HepG2 (cell line): ENCODE data around the gene CARMIL1. TPM values are rescaled to one million over a fixed set of nuclear protein-coding genes. Genes with fewer than 3 reads are reported as not detected.

Experiments used
- ATAC-seq: fragments of 200-7000 bp; cut with Tn5 transposase; 3 replicates; pipeline ENCODE4 v1.9.1; 2020; ENCODE audit warnings: mild to moderate bottlenecking, moderate library complexity
- BruUV-seq: library from RNA; stranded (reverse); fragments of 400-500 nt; replicated peaks from 2 replicates; lab custom pipeline; 2021; lab: Mats Ljungman, UMichigan
- CTCF ChIA-PET: fragments of 300-600 bp; formaldehyde crosslinking; extraction: SDS; loops from one replicate; lab custom pipeline; 2021; ENCODE audit warnings: low total read pairs, inconsistent platforms, low intra/inter-chr PET ratio; lab: Yijun Ruan, JAX
- POLR2A ChIA-PET: fragments of 350-600 bp; sonication (Branson Sonifier 250); formaldehyde crosslinking; loops from one replicate; lab custom pipeline; 2020; ENCODE audit warnings: antibody characterized with exemption, inconsistent platforms; lab: Yijun Ruan, JAX
- DNase-seq: peaks from one replicate; pipeline ENCODE4 v3.0.0-alpha.2; 2015; ENCODE audit warnings: low spot score
- FAIRE-seq: peaks from 3 replicates; lab custom pipeline; 2011; peaks lifted over from hg19 to GRCh38; lab: Jason Lieb, UNC
- H2AFZ ChIP-seq: one replicate; pipeline ENCODE4 v1.6.1; 2011; ENCODE audit warnings: low read length, inconsistent platforms
- H3K27ac ChIP-seq: fragments of 300-600 bp; 3 replicates; pipeline ENCODE4 v1.8.0; 2011; ENCODE audit warnings: mixed run types, mild to moderate bottlenecking, mixed read lengths, low read length, inconsistent platforms; ENCODE audit not compliant: insufficient read depth; ENCODE audit errors: extremely low read length
- H3K27me3 ChIP-seq, 2 experiments: fragments of 200-600 bp in 1 of 2; 2 replicates in 1 of 2; 3 replicates in 1 of 2; pipeline versions ENCODE4 v1.6.0 to v1.8.0; 2011; ENCODE audit warnings: low read length in 2 of 2, mild to moderate bottlenecking in 2 of 2, moderate library complexity in 2 of 2, inconsistent platforms in 1 of 2; ENCODE audit not compliant: insufficient read depth in 2 of 2, control insufficient read depth in 1 of 2
- H3K36me3 ChIP-seq, 2 experiments: fragments of 200-600 bp in 1 of 2; replicated peaks in 1 of 2; 2 replicates in 1 of 2; 3 replicates in 1 of 2; pipeline versions ENCODE4 v1.5.1 to v1.8.0; 2011; ENCODE audit warnings: low read length in 2 of 2, inconsistent platforms in 1 of 2; ENCODE audit not compliant: insufficient read depth in 2 of 2, control insufficient read depth in 1 of 2
- H3K4me1 ChIP-seq: 2 replicates; pipeline ENCODE4 v1.5.1; 2012; ENCODE audit warnings: low read length, inconsistent platforms; ENCODE audit not compliant: insufficient read depth
- H3K4me2 ChIP-seq: 2 replicates; pipeline ENCODE4 v1.6.0; 2011; ENCODE audit warnings: low read depth, low read length, inconsistent platforms
- H3K4me3 ChIP-seq, 3 experiments: fragments of 200-600 bp in 1 of 3; sonication (generic), shearing (Covaris generic) in 1 of 3; replicated peaks in 1 of 3; 2 replicates each; pipeline ENCODE4 v1.5.1; 2011 to 2016; ENCODE audit warnings: low read length in 3 of 3, inconsistent platforms in 2 of 3, low read depth in 2 of 3, mild to moderate bottlenecking in 2 of 3, control low read depth in 1 of 3, mixed read lengths in 1 of 3; ENCODE audit not compliant: insufficient read depth in 1 of 3
- H3K79me2 ChIP-seq: one replicate; pipeline ENCODE4 v1.6.1; 2011; ENCODE audit warnings: low read length, inconsistent platforms; ENCODE audit not compliant: insufficient read depth
- H3K9ac ChIP-seq: 2 replicates; pipeline ENCODE4 v1.6.0; 2011; ENCODE audit warnings: mild to moderate bottlenecking, low read depth, low read length, inconsistent platforms; ENCODE audit not compliant: insufficient read depth
- H3K9me3 ChIP-seq: 2 replicates; pipeline ENCODE4 v1.5.1; 2012; ENCODE audit warnings: mild to moderate bottlenecking, low read length
- H4K20me1 ChIP-seq: 2 replicates; pipeline ENCODE4 v1.6.0; 2011; ENCODE audit warnings: inconsistent platforms, mild to moderate bottlenecking, low read length, moderate library complexity; ENCODE audit not compliant: insufficient read depth
- DRAP1 ChIP-seq: IDR thresholded peaks from 2 replicates; pipeline ENCODE4 v1.6.1; 2016; ENCODE audit warnings: missing genetic modification reagents, missing compliant biosample characterization
- EEA1 ChIP-seq: sonication (generic); formaldehyde crosslinking; IDR thresholded peaks from 2 replicates; pipeline ENCODE4 v1.5.1; 2020; ENCODE audit warnings: mild to moderate bottlenecking, missing genetic modification reagents, borderline replicate concordance
- ELF1 ChIP-seq: sonication (generic); formaldehyde crosslinking; IDR thresholded peaks from 2 replicates; pipeline ENCODE4 v1.4.0; 2020; ENCODE audit warnings: missing genetic modification reagents
- FOXK2 ChIP-seq: fragments of 450-650 bp; IDR thresholded peaks from 2 replicates; pipeline ENCODE4 v1.6.1; 2016
- HNF4G ChIP-seq, 2 experiments: sonication (generic) in 1 of 2; formaldehyde crosslinking in 1 of 2; IDR thresholded peaks; 2 replicates each; pipeline versions ENCODE4 v1.4.0 to v1.6.1; 2011 to 2020; ENCODE audit warnings: borderline replicate concordance in 2 of 2, low read depth in 2 of 2, mild to moderate bottlenecking in 2 of 2, low read length in 1 of 2, missing genetic modification reagents in 1 of 2, moderate library complexity in 1 of 2
- HOXA7 ChIP-seq: sonication (generic); formaldehyde crosslinking; IDR thresholded peaks from 2 replicates; pipeline ENCODE4 v1.8.1; 2022; ENCODE audit warnings: mild to moderate bottlenecking, missing genetic modification reagents, moderate library complexity
- IKZF4 ChIP-seq: sonication (generic); formaldehyde crosslinking; IDR thresholded peaks from 2 replicates; pipeline ENCODE4 v1.5.1; 2020; ENCODE audit warnings: borderline replicate concordance, mild to moderate bottlenecking, low read depth, missing genetic modification reagents; ENCODE audit errors: not compliant biosample characterization
- KDM6A ChIP-seq: IDR thresholded peaks from 2 replicates; pipeline ENCODE4 v1.6.1; 2016; ENCODE audit warnings: low read depth
- NR2F6 ChIP-seq, 2 experiments: IDR thresholded peaks; 2 replicates each; pipeline ENCODE4 v1.6.1; 2016; ENCODE audit warnings: antibody characterized with exemption in 1 of 2, mild to moderate bottlenecking in 1 of 2
- ZNF572 ChIP-seq: sonication (generic); formaldehyde crosslinking; IDR thresholded peaks from 2 replicates; pipeline ENCODE4 v1.5.1; 2020; ENCODE audit warnings: mild to moderate bottlenecking, missing genetic modification reagents
- WGBS: methylation state at CpG from one replicate; pipeline ENCODE4 v1.1.6; 2017; ENCODE audit warnings: low lambda C conversion rate; 5-methylcytosine and 5-hydroxymethylcytosine counted together
- in situ Hi-C: cut with HindIII; loops from 2 replicates; pipeline ENCODE4 v1.10.0; 2017; ENCODE audit warnings: low pct_unique_long_range_greater_than_20kb; ENCODE audit not compliant: extremely low pct_ligation_motif_present
- intact Hi-C: fragments of 100-400 bp; cut with micrococcal nuclease; formaldehyde crosslinking; loops from one replicate; pipeline ENCODE4 v1.10.0; 2022; ENCODE audit not compliant: unreplicated experiment
- polyA plus RNA-seq, 8 experiments: library from polyadenylated mRNA; depleted of rRNA in 3 of 8; stranded (reverse) in 7 of 8; unstranded in 1 of 8; fragments of >200 nt; fragmentation: Illumina TruSeq in 4 of 8; extraction: Trizol in 4 of 8; gene quantifications; 2 replicates each; pipeline versions ENCODE4 v1.2.1 to v1.2.3, GENCODE V29; 2011 to 2016; ENCODE audit warnings: low read depth in 4 of 8, missing spikeins in 1 of 8, mixed read lengths in 1 of 8; ENCODE audit not compliant: insufficient read depth in 1 of 8
- total RNA-seq, 5 experiments: library from RNA; depleted of rRNA; stranded (reverse); fragments of >200 nt; fragmentation: Illumina TruSeq; extraction: Trizol; gene quantifications; 2 replicates each; pipeline ENCODE4 v1.2.3, GENCODE V29; 2016; ENCODE audit warnings: low read depth in 1 of 5

The CARMIL1 gene
- total and polyA plus RNA-seq, 2 of the 13 experiments (the other 11 are each of a cell fraction or from before 2014, with no cell fraction given) = 1.8 to 2.6 TPM

- intact Hi-C loops (no loop called here), in situ Hi-C loops (no loop called here)
- H3K79me2 ChIP-seq = no peaks in the 10 kb centered on the region
- H3K27me3 ChIP-seq = no peaks in the 10 kb centered on the region
- no peak overlapping the region for H3K9ac ChIP-seq
- no peak for ATAC-seq
- DNase-seq = no peak
- FAIRE-seq = no peak
- H3K36me3 ChIP-seq = no peaks in the 10 kb centered on the region
- no peak overlapping the region for H3K27ac ChIP-seq
- no TSS peak for BruUV-seq
- H3K9me3 ChIP-seq = no peaks in the 10 kb centered on the region
- H4K20me1 ChIP-seq = no peaks in the 10 kb centered on the region
- no peaks in the 10 kb centered on the region for H3K4me1 ChIP-seq
- no peak overlapping the region for H3K4me3 ChIP-seq
- no peak overlapping the region for H3K4me2 ChIP-seq
- H2AFZ ChIP-seq = no peak overlapping the region
- CTCF ChIA-PET = no interaction called here
- TF ChIP-seq EEA1 (CRISPR knock-in tag) (no peak), NR2F6 (IDR thresholded peaks at IDR 0.05) (no peak), NR2F6 (CRISPR knock-in tag; IDR thresholded peaks at IDR 0.05) (no peak), DRAP1 (no peak), ELF1 (CRISPR knock-in tag) (no peak)
- POLR2A ChIA-PET = no interaction called here
- 51% methylated on average over 3 of the region's 3 CpGs for WGBS
Measured at GRCh38 chr6:25431975-25432307, 152.8 kb downstream of the CARMIL1 start.

- H4K20me1 ChIP-seq = no peaks in the 10 kb centered on the region
- no peak for TF ChIP-seq IKZF4
- no peak for TF ChIP-seq HOXA7
- TF ChIP-seq FOXK2 = no peak
- no peak for TF ChIP-seq KDM6A (CRISPR knock-in tag)
- no peak for TF ChIP-seq ZNF572 (CRISPR knock-in tag)
- no peak for TF ChIP-seq HNF4G (IDR thresholded peaks at IDR 0.05; ENCODE audit: borderline replicate concordance, low read depth, low read length)
- TF ChIP-seq HNF4G (CRISPR knock-in tag; IDR thresholded peaks at IDR 0.05; ENCODE audit: borderline replicate concordance, low read depth) = no peak
- H3K4me1 ChIP-seq = no peaks in the 10 kb centered on the region
- no TSS peak for BruUV-seq
- CTCF ChIA-PET = no interaction called here
- ATAC-seq (no peak), DNase-seq (no peak), FAIRE-seq (no peak)
- H3K9me3 ChIP-seq = no peaks in the 10 kb centered on the region
- intact Hi-C loops (no loop called here), in situ Hi-C loops (no loop called here)
- no peak overlapping the region for H3K9ac ChIP-seq
- H3K36me3 ChIP-seq = no peaks in the 10 kb centered on the region
- H2AFZ ChIP-seq = no peak overlapping the region
- H3K4me3 ChIP-seq = no peak overlapping the region
- H3K79me2 ChIP-seq = no peaks in the 10 kb centered on the region
- no peaks in the 10 kb centered on the region for H3K27me3 ChIP-seq
- 44% methylated on average over 3 of the region's 3 CpGs for WGBS
- POLR2A ChIA-PET = no interaction called here
- H3K4me2 ChIP-seq = no peak overlapping the region
- no peak overlapping the region for H3K27ac ChIP-seq
Measured at GRCh38 chr6:25434921-25435320, 155.7 kb downstream of the CARMIL1 start.
